Adipocyte (in vitro differentiated cells): ENCODE results near the gene TSPAN31.

Source experiments
- DNase-seq: peaks from one replicate; pipeline ENCODE4 v3.0.0-alpha.2; 2015; ENCODE audit warnings: low read depth
- H3K27me3 ChIP-seq: replicated peaks from 2 replicates; pipeline ENCODE4 v1.7.0; 2013; ENCODE audit warnings: mild to moderate bottlenecking, low read length, moderate library complexity; ENCODE audit not compliant: control insufficient read depth, insufficient read depth
- H3K36me3 ChIP-seq: 2 replicates; pipeline ENCODE4 v1.7.0; 2013; ENCODE audit warnings: low read length, mild to moderate bottlenecking, moderate library complexity; ENCODE audit not compliant: control insufficient read depth, insufficient read depth, severe bottlenecking
- H3K4me1 ChIP-seq: 2 replicates; pipeline ENCODE4 v1.7.0; 2013; ENCODE audit warnings: mild to moderate bottlenecking, low read length, moderate library complexity; ENCODE audit not compliant: control insufficient read depth, insufficient read depth
- H3K4me3 ChIP-seq: 2 replicates; pipeline ENCODE4 v1.7.0; 2013; ENCODE audit warnings: mild to moderate bottlenecking, low read length, moderate library complexity
- H3K9ac ChIP-seq: 2 replicates; pipeline ENCODE4 v1.7.0; 2013; ENCODE audit warnings: mild to moderate bottlenecking, low read length, moderate library complexity
- H3K9me3 ChIP-seq: 2 replicates; pipeline ENCODE4 v1.7.0; 2013; ENCODE audit warnings: mild to moderate bottlenecking, low read length, moderate library complexity; ENCODE audit not compliant: control insufficient read depth

The TSPAN31 gene

DNA sequence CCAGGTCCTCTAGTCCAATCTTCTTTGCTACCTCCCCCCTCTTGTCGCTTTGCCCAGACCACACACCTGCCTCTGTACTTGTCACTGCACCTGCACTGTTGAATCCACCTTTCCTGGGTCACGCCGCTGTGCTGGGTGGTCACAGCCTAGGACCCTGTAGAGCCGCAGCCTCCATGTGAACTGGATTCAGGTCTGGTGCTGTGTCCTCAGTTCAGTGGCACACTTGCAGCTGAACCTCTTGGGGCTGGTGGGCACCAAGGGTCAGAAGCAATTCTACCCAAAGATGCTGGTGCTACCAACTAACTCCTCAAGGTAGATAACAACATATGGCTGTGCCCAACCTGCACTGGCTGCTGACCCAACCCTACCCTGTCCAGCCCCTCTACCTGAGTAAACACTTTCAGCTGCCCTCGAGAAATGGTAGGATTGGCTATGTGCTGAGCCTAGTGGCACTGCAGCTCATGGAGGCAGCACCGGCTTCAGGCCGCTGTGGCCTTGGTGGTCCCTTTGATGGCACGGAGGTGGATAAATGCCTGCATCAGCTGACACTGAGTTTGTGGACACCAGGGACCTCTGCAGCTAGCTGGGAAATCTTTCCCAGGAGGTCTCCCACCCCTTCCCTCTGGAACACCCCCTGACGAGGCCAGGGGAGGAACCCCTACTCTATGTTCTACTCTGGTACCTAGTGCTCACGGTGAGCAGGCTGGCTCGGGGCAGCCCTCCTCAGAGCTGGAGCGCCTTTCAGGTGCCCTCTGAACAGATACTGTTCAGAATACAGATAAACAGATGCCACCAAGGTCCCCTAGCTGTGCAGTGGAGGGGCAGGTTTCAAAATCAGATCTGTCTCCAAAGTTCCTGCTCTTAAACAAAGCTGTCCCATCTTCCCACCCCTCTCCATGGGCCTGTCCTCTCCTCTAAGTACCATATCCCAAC, 20.6 kb upstream of the TSPAN31 start:
- Histone ChIP-seq H3K4me1 (peaks cover 6% of the 10 kb centered on the region), H3K9me3 (no peaks in the 10 kb centered on the region), H3K9ac (no peak overlapping the region), H3K36me3 (peaks cover 25% of the 10 kb centered on the region), H3K4me3 (no peak overlapping the region), H3K27me3 (no peaks in the 10 kb centered on the region)
- DNase-seq, result no peak

GRCh38 chr12:57724936-57725740, 19.7 kb upstream of the TSPAN31 start:
- DNase-seq, result no peak
- no peak overlapping the region for H3K9ac ChIP-seq
- H3K4me1 ChIP-seq, result peaks cover 6% of the 10 kb centered on the region
- H3K27me3 ChIP-seq, result no peaks in the 10 kb centered on the region
- H3K36me3 ChIP-seq, result peaks cover 17% of the 10 kb centered on the region
- no peak overlapping the region for H3K4me3 ChIP-seq
- no peaks in the 10 kb centered on the region for H3K9me3 ChIP-seq

- H3K4me1 ChIP-seq, result peaks cover 6% of the 10 kb centered on the region
- H3K9ac ChIP-seq, result peak overlapping the region; percentile 90
- DNase-seq, result no peak
- H3K36me3 ChIP-seq, result peaks cover 10% of the 10 kb centered on the region
- no peaks in the 10 kb centered on the region for H3K9me3 ChIP-seq
- peak overlapping the region; percentile 88 for H3K4me3 ChIP-seq
- peaks cover 5% of the 10 kb centered on the region for H3K27me3 ChIP-seq
Observed at GRCh38 chr12:57725851-57726150, 19.0 kb upstream of the TSPAN31 start.

GRCh38 chr12:57726151-57726883, 18.5 kb upstream of the TSPAN31 start:
- peaks cover 11% of the 10 kb centered on the region for H3K27me3 ChIP-seq
- peak overlapping the region; percentile 90 for H3K9ac ChIP-seq
- H3K9me3 ChIP-seq, result no peaks in the 10 kb centered on the region
- H3K36me3 ChIP-seq, result peaks cover 5% of the 10 kb centered on the region
- peak; percentile 92 for DNase-seq
- H3K4me3 ChIP-seq, result peak overlapping the region; percentile 88
- H3K4me1 ChIP-seq, result peaks cover 6% of the 10 kb centered on the region

GRCh38 chr12:57726884-57727757, 17.7 kb upstream of the TSPAN31 start:
- H3K9ac ChIP-seq, result peak overlapping the region; percentile 90
- H3K9me3 ChIP-seq, result no peaks in the 10 kb centered on the region
- peaks cover 6% of the 10 kb centered on the region for H3K4me1 ChIP-seq
- no peak for DNase-seq
- H3K27me3 ChIP-seq, result peaks cover 16% of the 10 kb centered on the region
- peak overlapping the region; percentile 88 for H3K4me3 ChIP-seq
- no peaks in the 10 kb centered on the region for H3K36me3 ChIP-seq

- Histone ChIP-seq H3K9ac (no peak overlapping the region), H3K4me1 (peaks cover 6% of the 10 kb centered on the region), H3K27me3 (peaks cover 19% of the 10 kb centered on the region), H3K4me3 (no peak overlapping the region), H3K9me3 (no peaks in the 10 kb centered on the region), H3K36me3 (no peaks in the 10 kb centered on the region)
- no peak for DNase-seq
Observed at GRCh38 chr12:57727758-57728395, 17.0 kb upstream of the TSPAN31 start.

DNA sequence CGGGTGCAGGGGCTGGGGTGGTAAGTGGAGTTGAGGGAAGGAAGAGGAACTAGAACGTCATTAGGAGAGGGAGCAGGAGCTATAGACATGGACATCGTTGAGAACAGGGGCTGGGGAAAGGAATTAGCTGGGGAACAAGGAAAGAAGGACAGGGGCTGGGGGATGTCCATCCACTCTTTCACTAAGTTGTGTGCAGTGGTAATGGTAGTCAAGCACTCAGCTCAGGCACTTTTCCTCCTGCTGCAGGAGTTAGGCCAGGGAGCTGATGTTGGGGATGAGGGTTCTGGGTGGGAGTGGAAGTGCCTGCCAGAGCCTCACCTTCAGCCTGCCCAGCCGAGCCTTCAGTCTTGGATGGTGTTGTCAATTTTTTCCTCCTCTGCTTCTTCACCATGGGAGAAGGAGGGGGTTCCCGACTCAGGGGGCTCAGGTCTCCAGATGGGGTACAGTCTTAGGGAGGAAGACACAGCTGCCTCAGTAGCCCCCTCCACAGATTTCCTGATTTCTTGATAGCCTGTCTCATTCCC, 15.5 kb upstream of the TSPAN31 start:
- H3K27me3 ChIP-seq, result peaks cover 25% of the 10 kb centered on the region
- H3K4me1 ChIP-seq, result peaks cover 6% of the 10 kb centered on the region
- H3K9ac ChIP-seq, result no peak overlapping the region
- H3K9me3 ChIP-seq, result no peaks in the 10 kb centered on the region
- no peak for DNase-seq
- no peak overlapping the region for H3K4me3 ChIP-seq
- H3K36me3 ChIP-seq, result no peaks in the 10 kb centered on the region

- Histone ChIP-seq H3K36me3 (no peaks in the 10 kb centered on the region), H3K9ac (no peak overlapping the region), H3K27me3 (peaks cover 34% of the 10 kb centered on the region), H3K4me1 (peaks cover 6% of the 10 kb centered on the region), H3K9me3 (no peaks in the 10 kb centered on the region), H3K4me3 (no peak overlapping the region)
- DNase-seq, result no peak
Observed at GRCh38 chr12:57730336-57731067, 14.3 kb upstream of the TSPAN31 start.

DNA sequence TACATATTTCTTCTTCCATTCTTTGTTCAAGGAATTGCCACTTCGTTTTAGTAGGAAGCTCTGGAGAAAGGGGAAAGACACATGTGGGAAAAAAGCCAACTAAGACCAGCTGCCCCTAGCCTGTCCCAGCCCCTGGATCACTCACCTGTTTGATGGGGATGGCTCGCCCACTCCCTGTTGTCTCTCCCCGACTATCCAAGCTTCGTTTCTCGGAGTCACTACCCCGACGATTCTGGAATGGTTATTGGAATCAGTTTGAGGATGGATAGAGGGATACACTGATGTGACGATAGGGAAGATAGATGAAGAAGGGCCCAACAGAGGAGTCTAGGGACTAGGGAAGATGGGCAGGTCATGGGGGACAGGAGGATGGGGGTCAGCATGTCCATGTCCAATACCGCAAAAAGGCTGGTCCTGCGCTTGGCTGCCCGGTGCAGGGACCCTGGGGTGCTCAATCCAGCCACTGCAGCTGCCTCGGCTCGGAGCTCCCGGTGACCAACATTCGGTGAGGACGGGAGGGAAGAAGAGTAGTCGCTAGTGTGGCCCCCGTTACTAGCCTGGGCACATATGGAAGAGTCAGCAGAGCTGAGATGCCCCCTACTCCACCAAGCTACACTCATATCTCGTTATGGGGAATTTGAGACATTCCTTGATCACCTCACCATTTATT, 13.3 kb upstream of the TSPAN31 start:
- Histone ChIP-seq H3K4me3 (no peak overlapping the region), H3K9me3 (no peaks in the 10 kb centered on the region), H3K27me3 (peaks cover 44% of the 10 kb centered on the region), H3K36me3 (no peaks in the 10 kb centered on the region), H3K4me1 (peaks cover 2% of the 10 kb centered on the region), H3K9ac (no peak overlapping the region)
- no peak for DNase-seq
